Neuronal stem cell (in vitro differentiated cells): ENCODE data around the gene SEC23IP.
"Not testable (repeated sequence)": the region's sequence is repeated elsewhere in the genome, so short reads cannot be mapped to it uniquely, and the experiment has no call there.

Source experiments
- DNase-seq: peaks from one replicate; pipeline ENCODE4 v3.0.0-alpha.2; 2013; ENCODE audit warnings: low spot score
- H2AFZ ChIP-seq: one replicate; pipeline ENCODE4 v1.6.1; 2013; ENCODE audit warnings: mild to moderate bottlenecking, low read length, inconsistent platforms
- H2AK5ac ChIP-seq: 2 replicates; pipeline ENCODE4 v1.6.1; 2013; ENCODE audit warnings: low read depth, mild to moderate bottlenecking, inconsistent platforms, low read length, moderate library complexity, mixed read lengths
- H2BK120ac ChIP-seq: 2 replicates; pipeline ENCODE4 v1.6.1; 2013; ENCODE audit warnings: low read depth, mild to moderate bottlenecking, inconsistent platforms, low read length, moderate library complexity, mixed read lengths
- H2BK12ac ChIP-seq: one replicate; pipeline ENCODE4 v1.6.1; 2013; ENCODE audit warnings: low read length, inconsistent platforms
- H2BK15ac ChIP-seq: 2 replicates; pipeline ENCODE4 v1.6.1; 2013; ENCODE audit warnings: mild to moderate bottlenecking, low read length, inconsistent platforms, mixed read lengths
- H2BK5ac ChIP-seq: one replicate; pipeline ENCODE4 v1.6.1; 2013; ENCODE audit warnings: inconsistent platforms, mild to moderate bottlenecking, low read length, moderate library complexity
- H3K14ac ChIP-seq: one replicate; pipeline ENCODE4 v1.6.1; 2013; ENCODE audit warnings: low read length, inconsistent platforms
- H3K18ac ChIP-seq: 2 replicates; pipeline ENCODE4 v1.6.1; 2013; ENCODE audit warnings: low read length, inconsistent platforms
- H3K23ac ChIP-seq: 2 replicates; pipeline ENCODE4 v1.6.1; 2013; ENCODE audit warnings: low read depth, mild to moderate bottlenecking, mixed read lengths, low read length, inconsistent platforms; ENCODE audit not compliant: poor library complexity
- H3K27ac ChIP-seq: replicated peaks from 3 replicates; pipeline ENCODE4 v1.5.1; 2013; ENCODE audit warnings: low read length, inconsistent platforms
- H3K27me3 ChIP-seq, 3 experiments: 2 replicates each; pipeline ENCODE4 v1.6.1; 2013; ENCODE audit warnings: low read length in 3 of 3, mild to moderate bottlenecking in 2 of 3, inconsistent platforms in 1 of 3, low read depth in 1 of 3, mixed read lengths in 1 of 3, moderate library complexity in 1 of 3; ENCODE audit not compliant: control insufficient read depth in 3 of 3, insufficient read depth in 3 of 3
- H3K36me3 ChIP-seq, 2 donors: replicated peaks in 1 of 2; 2 replicates each; pipeline ENCODE4 v1.6.1; 2013; ENCODE audit warnings: low read length in 2 of 2; ENCODE audit not compliant: control insufficient read depth in 2 of 2, insufficient read depth in 2 of 2
- H3K4ac ChIP-seq: 2 replicates; pipeline ENCODE4 v1.6.1; 2013; ENCODE audit warnings: inconsistent platforms, mild to moderate bottlenecking, low read length, moderate library complexity
- H3K4me1 ChIP-seq, 2 donors: 1 replicate in 1 of 2; 2 replicates in 1 of 2; pipeline ENCODE4 v1.6.1; 2013; ENCODE audit warnings: low read length in 2 of 2, low read depth in 1 of 2; ENCODE audit not compliant: control insufficient read depth in 2 of 2, insufficient read depth in 1 of 2
- H3K4me2 ChIP-seq: one replicate; pipeline ENCODE4 v1.6.1; 2013; ENCODE audit warnings: mild to moderate bottlenecking, low read length, inconsistent platforms; ENCODE audit not compliant: insufficient read depth, poor library complexity, severe bottlenecking
- H3K4me3 ChIP-seq, 2 donors: 2 replicates each; pipeline ENCODE4 v1.5.1; 2013; ENCODE audit warnings: low read length in 2 of 2, mild to moderate bottlenecking in 2 of 2, inconsistent platforms in 1 of 2, moderate library complexity in 1 of 2
- H3K79me1 ChIP-seq: one replicate; pipeline ENCODE4 v1.6.1; 2013; ENCODE audit warnings: low read depth, mild to moderate bottlenecking, inconsistent platforms, low read length, moderate library complexity
- H3K9ac ChIP-seq: one replicate; pipeline ENCODE4 v1.6.1; 2013; ENCODE audit warnings: mild to moderate bottlenecking, low read depth, low read length, inconsistent platforms; ENCODE audit not compliant: poor library complexity
- H3K9me3 ChIP-seq, 2 donors: replicated peaks in 1 of 2; 2 replicates each; pipeline versions ENCODE3 to v1.6.1; 2013; ENCODE audit warnings: low read length in 2 of 2, mild to moderate bottlenecking in 2 of 2, inconsistent platforms in 1 of 2, low read depth in 1 of 2, mixed read lengths in 1 of 2, moderate library complexity in 1 of 2; ENCODE audit not compliant: control insufficient read depth in 2 of 2, insufficient read depth in 1 of 2
- H4K8ac ChIP-seq: one replicate; pipeline ENCODE4 v1.6.1; 2013; ENCODE audit warnings: low read depth, mild to moderate bottlenecking, inconsistent platforms, low read length, moderate library complexity
- H4K91ac ChIP-seq: one replicate; pipeline ENCODE4 v1.6.1; 2013; ENCODE audit warnings: low read length, low read depth, mild to moderate bottlenecking, inconsistent platforms; ENCODE audit not compliant: poor library complexity
- WGBS, 2 donors: extraction: QIAGEN DNeasy Blood & Tissue Kit; methylation state at CpG; one replicate each; pipeline ENCODE4 v1.1.7; 2013; ENCODE audit warnings: missing lambda C conversion rate in 2 of 2, mixed read lengths in 1 of 2; ENCODE audit not compliant: insufficient read length in 2 of 2, insufficient replicate concordance in 1 of 2; ENCODE audit errors: extremely low coverage in 2 of 2; 5-methylcytosine and 5-hydroxymethylcytosine counted together

Gene SEC23IP

DNA sequence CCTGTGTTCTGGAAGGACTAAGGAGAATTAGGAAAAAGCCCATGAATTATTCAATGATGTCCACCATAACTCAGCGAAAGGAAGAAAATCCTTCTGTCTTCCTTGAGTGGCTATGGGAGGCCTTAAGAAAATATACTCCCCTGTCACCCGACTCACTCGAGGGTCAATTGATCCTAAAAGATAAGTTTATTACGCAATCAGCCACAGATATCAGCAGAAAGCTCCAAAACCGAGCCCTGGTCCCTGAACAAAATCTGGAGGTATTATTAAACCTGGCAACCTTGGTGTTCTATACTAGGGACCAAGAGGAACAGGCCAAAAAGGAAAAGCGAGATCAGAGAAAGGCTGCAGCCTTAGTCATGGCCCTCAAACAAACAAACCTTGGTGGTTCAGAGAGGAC lies 6.5 kb upstream of the SEC23IP start:
- WGBS, 2 donors = no CpG with 5 or more reads among the region's 6 CpGs
- H3K9me3 ChIP-seq, H3K36me3 ChIP-seq, H3K14ac ChIP-seq, H2BK5ac ChIP-seq, H3K9ac ChIP-seq, H3K4me1 ChIP-seq, H3K4me3 ChIP-seq, H3K79me1 ChIP-seq, H3K23ac ChIP-seq, H2AFZ ChIP-seq, H2AK5ac ChIP-seq, H3K18ac ChIP-seq, H3K27me3 ChIP-seq, DNase-seq, H2BK12ac ChIP-seq, H4K91ac ChIP-seq, H3K4ac ChIP-seq, H4K8ac ChIP-seq, H3K27ac ChIP-seq, H3K4me2 ChIP-seq, H2BK120ac ChIP-seq, H2BK15ac ChIP-seq: not testable (repeated sequence)

DNA sequence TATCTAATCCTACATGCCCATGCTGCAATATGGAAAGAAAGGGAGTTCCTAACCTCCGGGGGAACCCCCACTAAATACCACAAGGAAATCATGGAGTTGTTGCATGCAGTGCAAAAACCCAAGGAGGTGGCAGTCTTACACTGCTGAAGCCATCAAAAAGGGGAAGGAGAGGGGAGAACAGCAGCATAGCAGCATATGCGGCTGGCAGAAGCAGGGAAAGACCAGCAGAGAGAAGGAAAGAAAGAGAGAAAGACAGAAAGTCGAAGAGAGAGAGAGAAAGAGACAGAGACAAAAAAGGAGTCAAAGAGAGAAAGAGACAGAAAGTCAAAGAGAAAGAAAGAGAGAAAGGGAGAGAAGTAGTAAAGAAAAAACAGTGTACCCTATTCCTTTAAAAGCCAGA lies 3.8 kb upstream of the SEC23IP start:
- H3K23ac ChIP-seq, H3K79me1 ChIP-seq, H3K4me1 ChIP-seq, H2BK15ac ChIP-seq, H3K9me3 ChIP-seq, H3K4me3 ChIP-seq, H2BK5ac ChIP-seq, H2AFZ ChIP-seq, H3K27me3 ChIP-seq, H3K4ac ChIP-seq, H3K14ac ChIP-seq, H4K8ac ChIP-seq, H3K36me3 ChIP-seq, DNase-seq, H2BK12ac ChIP-seq, H3K4me2 ChIP-seq, H2AK5ac ChIP-seq, H3K9ac ChIP-seq, H4K91ac ChIP-seq, H3K27ac ChIP-seq, H2BK120ac ChIP-seq, H3K18ac ChIP-seq: not testable (repeated sequence)
- WGBS, 2 donors = no CpG with 5 or more reads among the region's 3 CpGs

DNA sequence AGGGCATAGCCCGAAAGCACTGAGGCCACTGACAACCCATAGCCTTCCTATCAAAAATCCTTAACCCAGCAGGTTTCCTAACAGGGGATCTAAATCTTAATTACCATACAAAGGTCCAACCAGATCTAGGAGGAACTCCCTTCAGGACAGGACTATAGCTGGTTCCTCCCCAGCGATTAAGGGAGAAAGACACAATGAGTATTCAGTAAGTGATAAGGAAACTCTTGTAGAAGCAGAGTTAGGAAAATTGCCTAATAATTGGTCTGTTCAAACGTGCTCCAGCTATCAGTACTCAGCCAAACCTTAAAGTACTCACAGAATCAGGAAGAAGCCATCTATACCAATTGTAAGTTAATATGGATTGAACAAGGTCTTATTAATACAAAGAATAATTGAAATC lies 3.3 kb upstream of the SEC23IP start:
- not testable (repeated sequence) for H3K36me3 ChIP-seq, H3K14ac ChIP-seq, H2AK5ac ChIP-seq, H3K9me3 ChIP-seq, H2BK15ac ChIP-seq, DNase-seq, H3K4me2 ChIP-seq, H2AFZ ChIP-seq, H3K27ac ChIP-seq, H3K9ac ChIP-seq, H3K18ac ChIP-seq, H3K4ac ChIP-seq, H3K23ac ChIP-seq, H3K4me3 ChIP-seq, H2BK5ac ChIP-seq, H4K8ac ChIP-seq, H3K27me3 ChIP-seq, H2BK120ac ChIP-seq, H2BK12ac ChIP-seq, H3K4me1 ChIP-seq, H3K79me1 ChIP-seq, H4K91ac ChIP-seq
- no CpG with 5 or more reads among the region's 3 CpGs for WGBS, 2 donors

DNA sequence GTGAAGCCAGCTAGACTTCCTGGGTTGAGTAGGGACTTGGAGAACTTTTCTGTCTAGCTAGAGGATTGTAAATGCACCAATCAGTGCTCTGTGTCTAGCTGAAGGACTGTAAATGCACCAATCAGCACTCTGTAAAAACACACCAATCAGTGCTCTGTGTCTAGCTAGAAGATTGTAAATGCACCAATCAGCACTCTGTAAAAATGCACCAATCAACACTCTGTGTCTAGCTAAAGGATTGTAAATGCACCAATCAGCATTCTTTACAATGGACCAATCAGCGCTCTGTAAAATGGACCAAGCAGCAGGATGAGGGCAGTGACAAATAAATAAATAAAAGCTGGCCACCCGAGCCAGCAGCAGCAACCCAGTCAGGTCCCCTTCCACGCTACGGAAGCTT lies 2.2 kb upstream of the SEC23IP start:
- H2BK120ac ChIP-seq, H2BK15ac ChIP-seq, H4K8ac ChIP-seq, H3K27ac ChIP-seq, H3K14ac ChIP-seq, H2AFZ ChIP-seq, DNase-seq, H3K23ac ChIP-seq, H2AK5ac ChIP-seq, H3K4me1 ChIP-seq, H2BK5ac ChIP-seq, H3K9ac ChIP-seq, H3K4ac ChIP-seq, H3K79me1 ChIP-seq, H3K18ac ChIP-seq, H3K4me3 ChIP-seq, H3K27me3 ChIP-seq, H3K9me3 ChIP-seq, H2BK12ac ChIP-seq, H4K91ac ChIP-seq, H3K4me2 ChIP-seq: not testable (repeated sequence)
- H3K36me3 ChIP-seq = peaks cover under 1 to 16% of the 10 kb centered on the region in 2 donors
- no CpG with 5 or more reads among the region's 4 CpGs for WGBS, 2 donors
